SK-N-SH treated with all-trans-retinoic acid at 6 μM for 48 hours (cell line): ENCODE data around the gene SYP.

Source experiments
- ATAC-seq: fragments of 200-7000 bp; cut with Tn5 transposase; 3 replicates; pipeline ENCODE4 v1.9.1; 2020; ENCODE audit warnings: mild to moderate bottlenecking, moderate library complexity
- ARNTL ChIP-seq: fragments of 450-650 bp; formaldehyde crosslinking; IDR thresholded peaks from 2 replicates; pipeline ENCODE4 v1.5.0; 2020; ENCODE audit warnings: low read depth, mild to moderate bottlenecking, moderate library complexity, borderline replicate concordance
- BACH2 ChIP-seq: fragments of 250-450 bp; sonication (Bioruptor Pico); IDR thresholded peaks from 2 replicates; pipeline ENCODE4 v1.9.0; 2021; ENCODE audit warnings: mild to moderate bottlenecking, borderline replicate concordance
- CREB5 ChIP-seq: fragments of 250-450 bp; sonication (Bioruptor Pico); IDR thresholded peaks from 2 replicates; pipeline ENCODE4 v1.5.1; 2020; ENCODE audit warnings: low read depth, mild to moderate bottlenecking, moderate library complexity
- CSDC2 ChIP-seq: fragments of 250-450 bp; sonication (Bioruptor Pico); IDR thresholded peaks from 2 replicates; pipeline ENCODE4 v1.5.0; 2020; ENCODE audit warnings: mild to moderate bottlenecking, moderate library complexity
- CSRNP3 ChIP-seq: fragments of 250-450 bp; sonication (Bioruptor Pico); IDR thresholded peaks from 2 replicates; pipeline ENCODE4 v1.5.1; 2021; ENCODE audit warnings: mild to moderate bottlenecking, moderate library complexity
- ESRRG ChIP-seq: fragments of 250-450 bp; sonication (Bioruptor Pico); IDR thresholded peaks from 2 replicates; pipeline ENCODE4 v1.6.1; 2021; ENCODE audit warnings: mild to moderate bottlenecking
- GLIS3 ChIP-seq: fragments of 250-450 bp; sonication (Bioruptor Pico); IDR thresholded peaks from 2 replicates; pipeline ENCODE4 v1.5.0; 2020; ENCODE audit warnings: mild to moderate bottlenecking, moderate library complexity
- ISL1 ChIP-seq: fragments of 250-450 bp; sonication (Bioruptor Pico); IDR thresholded peaks from 2 replicates; pipeline ENCODE4 v2.1.2; 2022; ENCODE audit warnings: mild to moderate bottlenecking, moderate library complexity
- OSR1 ChIP-seq: fragments of 250-450 bp; sonication (Bioruptor Pico); IDR thresholded peaks from 2 replicates; pipeline ENCODE4 v1.8.0; 2022; ENCODE audit warnings: moderate library complexity, mild to moderate bottlenecking, inconsistent platforms
- PATZ1 ChIP-seq: fragments of 250-450 bp; sonication (Bioruptor Pico); IDR thresholded peaks from 2 replicates; pipeline ENCODE4 v1.8.0; 2020; ENCODE audit warnings: mild to moderate bottlenecking, moderate library complexity, borderline replicate concordance
- POU6F1 ChIP-seq: fragments of 250-450 bp; sonication (Bioruptor Pico); IDR thresholded peaks from 2 replicates; pipeline ENCODE4 v1.8.0; 2021; ENCODE audit warnings: low read depth, mild to moderate bottlenecking, moderate library complexity, borderline replicate concordance
- PPARA ChIP-seq: fragments of 250-450 bp; sonication (Bioruptor Pico); IDR thresholded peaks from 2 replicates; pipeline ENCODE4 v1.5.0; 2020; ENCODE audit warnings: mild to moderate bottlenecking, borderline replicate concordance
- RARB ChIP-seq: fragments of 250-450 bp; sonication (Bioruptor Pico); IDR thresholded peaks from 2 replicates; pipeline ENCODE4 v1.8.0; 2021; ENCODE audit warnings: mild to moderate bottlenecking, moderate library complexity
- SNAI2 ChIP-seq: fragments of 250-450 bp; sonication (Bioruptor Pico); IDR thresholded peaks from 2 replicates; pipeline ENCODE4 v1.5.0; 2020; ENCODE audit warnings: mild to moderate bottlenecking, moderate library complexity
- TCF4 ChIP-seq: fragments of 250-450 bp; sonication (Bioruptor Pico); IDR thresholded peaks from 2 replicates; pipeline ENCODE4 v1.8.0; 2021; ENCODE audit warnings: mild to moderate bottlenecking, moderate library complexity, borderline replicate concordance
- TOX ChIP-seq: fragments of 250-450 bp; sonication (Bioruptor Pico); IDR thresholded peaks from 2 replicates; pipeline ENCODE4 v1.8.0; 2021; ENCODE audit warnings: mild to moderate bottlenecking, moderate library complexity, borderline replicate concordance
- TSHZ2 ChIP-seq: fragments of 250-450 bp; sonication (Bioruptor Pico); IDR thresholded peaks from 2 replicates; pipeline ENCODE4 v1.5.0; 2020; ENCODE audit warnings: mild to moderate bottlenecking, moderate library complexity
- ZC3H10 ChIP-seq: fragments of 250-450 bp; sonication (Bioruptor Pico); IDR thresholded peaks from 2 replicates; pipeline ENCODE4 v1.5.1; 2021; ENCODE audit warnings: mild to moderate bottlenecking, moderate library complexity
- ZFP3 ChIP-seq: fragments of 250-450 bp; sonication (Bioruptor Pico); IDR thresholded peaks from 2 replicates; pipeline ENCODE4 v1.5.0; 2020; ENCODE audit warnings: mild to moderate bottlenecking, moderate library complexity
- ZFP30 ChIP-seq: fragments of 450-650 bp; formaldehyde crosslinking; IDR thresholded peaks from 2 replicates; pipeline ENCODE4 v1.5.0; 2022; ENCODE audit warnings: mild to moderate bottlenecking, moderate library complexity
- ZNF565 ChIP-seq: fragments of 450-650 bp; formaldehyde crosslinking; conservative IDR thresholded peaks from 2 replicates; pipeline ENCODE4 v1.5.0; 2020; ENCODE audit warnings: low read depth, mild to moderate bottlenecking, moderate library complexity
- ZNF70 ChIP-seq: fragments of 450-650 bp; formaldehyde crosslinking; IDR thresholded peaks from 2 replicates; pipeline ENCODE4 v1.5.0; 2020; ENCODE audit warnings: mild to moderate bottlenecking, moderate library complexity
- ZNF8 ChIP-seq: fragments of 450-650 bp; formaldehyde crosslinking; IDR thresholded peaks from 2 replicates; pipeline ENCODE4 v1.5.0; 2020; ENCODE audit warnings: mild to moderate bottlenecking, moderate library complexity

The SYP gene

GRCh38 chrX:49183701-49184281 is 16.2 kb downstream of the SYP start:
- no peak for TF ChIP-seq ARNTL (CRISPR knock-in tag)
- TF ChIP-seq ZNF70 = no peak
- no peak for TF ChIP-seq CSRNP3 (CRISPR knock-in tag)
- TF ChIP-seq TCF4 (CRISPR knock-in tag) = no peak
- no peak for TF ChIP-seq ZC3H10 (CRISPR knock-in tag)
- no peak for TF ChIP-seq ZNF8
- TF ChIP-seq SNAI2 (CRISPR knock-in tag) = no peak
- no peak for TF ChIP-seq TOX (CRISPR knock-in tag)
- TF ChIP-seq GLIS3 = no peak
- TF ChIP-seq TSHZ2 (CRISPR knock-in tag) = no peak
- no peak for TF ChIP-seq ZFP3 (CRISPR knock-in tag)
- no peak for TF ChIP-seq BACH2 (CRISPR knock-in tag)
- no peak for TF ChIP-seq RARB (CRISPR knock-in tag)
- no peak for TF ChIP-seq ZNF565 (CRISPR knock-in tag)
- no peak for TF ChIP-seq PPARA (CRISPR knock-in tag)
- no peak for TF ChIP-seq ZFP30 (CRISPR knock-in tag)
- TF ChIP-seq OSR1 (CRISPR knock-in tag) = no peak
- TF ChIP-seq ESRRG (CRISPR knock-in tag) = no peak
- TF ChIP-seq ISL1 (CRISPR knock-in tag) = no peak
- TF ChIP-seq CSDC2 (CRISPR knock-in tag) = no peak
- no peak for ATAC-seq

- no peak for TF ChIP-seq CREB5 (CRISPR knock-in tag)
- no peak for ATAC-seq
These were observed 20.6 kb downstream of the SYP start for GRCh38 chrX:49179358-49179757.

- no peak for ATAC-seq
- TF ChIP-seq ZC3H10 (CRISPR knock-in tag) (no peak), GLIS3 (no peak), ZFP30 (CRISPR knock-in tag) (no peak), TSHZ2 (CRISPR knock-in tag) (no peak), TOX (CRISPR knock-in tag) (no peak), ISL1 (CRISPR knock-in tag) (no peak), BACH2 (CRISPR knock-in tag) (no peak), CSDC2 (CRISPR knock-in tag) (no peak), TCF4 (CRISPR knock-in tag) (no peak), ZNF565 (CRISPR knock-in tag) (no peak), ARNTL (CRISPR knock-in tag) (no peak), PATZ1 (CRISPR knock-in tag) (no peak), ESRRG (CRISPR knock-in tag) (no peak), SNAI2 (CRISPR knock-in tag) (no peak), ZNF8 (no peak), POU6F1 (CRISPR knock-in tag) (no peak), ZFP3 (CRISPR knock-in tag) (no peak), CREB5 (CRISPR knock-in tag) (no peak)
- TF ChIP-seq, all 23 proteins: peak for 0
These were observed 21.5 kb downstream of the SYP start for GRCh38 chrX:49178537-49178936.
